Upper lobe of left lung (tissue), 6 donors: ENCODE measurements around the gene HS3ST3B1. TPM values are rescaled to one million over a fixed set of nuclear protein-coding genes. Genes with fewer than 3 reads are reported as not detected.
A peak's percentile ranks its signal among the peaks of the same experiment; 100 is the strongest.

ENCODE experiments used
- ATAC-seq, 2 donors: fragments of 200-7000 bp; cut with Tn5 transposase; one replicate each; pipeline ENCODE4 v1.9.1; 2022; ENCODE audit warnings: mild to moderate bottlenecking in 2 of 2, moderate library complexity in 2 of 2; ENCODE audit not compliant: low FRiP score in 2 of 2
- DNase-seq, 2 donors: peaks; one replicate each; pipeline ENCODE4 v3.0.0-alpha.2; 2019 to 2020
- H3K27ac ChIP-seq, 4 donors: fragments of 200-600 bp; sonication (generic); one replicate each; pipeline ENCODE4 v1.5.1; 2016 to 2019
- H3K27me3 ChIP-seq, 4 donors: fragments of 200-600 bp; sonication (generic); one replicate each; pipeline ENCODE4 v1.5.1; 2017 to 2019
- H3K36me3 ChIP-seq, 4 donors: fragments of 200-600 bp; sonication (generic); one replicate each; pipeline ENCODE4 v1.5.1; 2016 to 2019
- H3K4me1 ChIP-seq, 4 donors: fragments of 200-600 bp; sonication (generic); one replicate each; pipeline ENCODE4 v1.5.1; 2018 to 2019
- H3K4me3 ChIP-seq, 4 donors: fragments of 200-600 bp; sonication (generic); one replicate each; pipeline ENCODE4 v1.5.1; 2017 to 2019; ENCODE audit warnings: mild to moderate bottlenecking in 2 of 4, moderate library complexity in 1 of 4
- H3K9me3 ChIP-seq, 4 donors: fragments of 200-600 bp; sonication (generic); one replicate each; pipeline ENCODE4 v1.5.1; 2018 to 2019
- CTCF ChIP-seq, 6 experiments: fragments of 450-650 bp in 4 of 6; fragments of 200-600 bp in 2 of 6; sonication (generic) in 2 of 6; IDR thresholded peaks; one replicate each; pipeline ENCODE4 v1.5.1; 2016 to 2019; ENCODE audit warnings: antibody characterized with exemption in 6 of 6
- EP300 ChIP-seq, 4 donors: sonication (generic); formaldehyde crosslinking; IDR thresholded peaks; one replicate each; pipeline ENCODE4 v1.5.1; 2017; ENCODE audit warnings: antibody characterized with exemption in 4 of 4, control low read depth in 2 of 4
- POLR2A ChIP-seq, 4 donors: fragments of 450-650 bp; IDR thresholded peaks; one replicate each; pipeline ENCODE4 v1.5.1; 2016 to 2017; ENCODE audit warnings: antibody characterized with exemption in 4 of 4, mild to moderate bottlenecking in 2 of 4
- POLR2AphosphoS5 ChIP-seq, 2 donors: sonication (generic); formaldehyde crosslinking; IDR thresholded peaks; one replicate each; pipeline ENCODE4 v1.5.1; 2017; ENCODE audit warnings: antibody characterized with exemption in 2 of 2
- WGBS, 2 donors: methylation state at CpG; one replicate each; pipeline ENCODE4 v1.1.5; 2017 to 2018; 5-methylcytosine and 5-hydroxymethylcytosine counted together
- total RNA-seq, 6 donors: library from RNA; depleted of rRNA in 4 of 6; stranded (reverse); fragments of >200 nt in 4 of 6; gene quantifications; one replicate each; pipeline versions ENCODE4 v1.1.0 to v1.2.1, GENCODE V29; 2016 to 2021
- donor health status: DM: no; HTN: no; CAD: no; lungs with moderate emphysema.
- donor health status: DM: no; HTN: yes; CAD: no; lungs with severe emphysema.

Gene HS3ST3B1
- total RNA-seq, 6 donors from 2014 or later: 2.7 to 7.2 (median 4.3) TPM

- WGBS, 2 donors: 44% methylated on average over 3 to 8 of the region's 8 CpGs
- Histone ChIP-seq H3K27me3 (no peaks in the 10 kb centered on the region), H3K27ac (no peak overlapping the region), H3K4me1 (peaks cover 5 to 11% (median 7%) of the 10 kb centered on the region in 4 donors), H3K4me3 (no peak overlapping the region), H3K36me3 (no peaks in the 10 kb centered on the region), H3K9me3 (no peaks in the 10 kb centered on the region)
- peak; percentile 17 to 28 for DNase-seq
- TF ChIP-seq POLR2A (IDR thresholded peaks at IDR 0.05): no peak
- no peak for TF ChIP-seq POLR2AphosphoS5 (IDR thresholded peaks at IDR 0.05)
- no peak for TF ChIP-seq CTCF (IDR thresholded peaks at IDR 0.05)
- no peak for TF ChIP-seq EP300 (IDR thresholded peaks at IDR 0.05)
- peak; percentile 79 to 84 for ATAC-seq
Observed at GRCh38 chr17:14359163-14360020, 58.5 kb downstream of the HS3ST3B1 start.

- ATAC-seq (no peak), DNase-seq (no peak)
- H3K9me3 ChIP-seq: no peaks in the 10 kb centered on the region
- H3K27me3 ChIP-seq: no peaks in the 10 kb centered on the region
- H3K27ac ChIP-seq: no peak overlapping the region
- H3K4me3 ChIP-seq: no peak overlapping the region
- WGBS, 2 donors: 45 to 48% methylated on average over 4 of the region's 4 CpGs
- TF ChIP-seq POLR2A (IDR thresholded peaks at IDR 0.05): no peak
- TF ChIP-seq CTCF (IDR thresholded peaks at IDR 0.05): no peak
- no peak for TF ChIP-seq POLR2AphosphoS5 (IDR thresholded peaks at IDR 0.05)
- no peak for TF ChIP-seq EP300 (IDR thresholded peaks at IDR 0.05)
- H3K4me1 ChIP-seq: peaks cover 5 to 11% (median 7%) of the 10 kb centered on the region in 4 donors
- H3K36me3 ChIP-seq: no peaks in the 10 kb centered on the region
Observed at GRCh38 chr17:14360856-14361255, 60.0 kb downstream of the HS3ST3B1 start.

GRCh38 chr17:14361470-14361869 lies 60.6 kb downstream of the HS3ST3B1 start:
- Histone ChIP-seq H3K4me1 (peaks cover 5 to 11% (median 7%) of the 10 kb centered on the region in 4 donors), H3K27ac (no peak overlapping the region), H3K36me3 (no peaks in the 10 kb centered on the region), H3K27me3 (no peaks in the 10 kb centered on the region), H3K4me3 (no peak overlapping the region), H3K9me3 (no peaks in the 10 kb centered on the region)
- ATAC-seq (no peak), DNase-seq (no peak)
- TF ChIP-seq EP300 (IDR thresholded peaks at IDR 0.05) (no peak), POLR2AphosphoS5 (IDR thresholded peaks at IDR 0.05) (no peak), POLR2A (IDR thresholded peaks at IDR 0.05) (no peak), CTCF (IDR thresholded peaks at IDR 0.05) (no peak)
- WGBS, 2 donors: 56 to 76% methylated on average over 2 of the region's 2 CpGs

GRCh38 chr17:14361945-14362508 lies 61.1 kb downstream of the HS3ST3B1 start:
- H3K4me3 ChIP-seq: no peak overlapping the region
- no peaks in the 10 kb centered on the region for H3K27me3 ChIP-seq
- H3K9me3 ChIP-seq: no peaks in the 10 kb centered on the region
- 70 to 85% methylated on average over 2 of the region's 2 CpGs for WGBS, 2 donors
- H3K4me1 ChIP-seq: peaks cover 5 to 11% (median 7%) of the 10 kb centered on the region in 4 donors
- DNase-seq: no peak
- no peak overlapping the region for H3K27ac ChIP-seq
- H3K36me3 ChIP-seq: no peaks in the 10 kb centered on the region
- ATAC-seq: no peak
- TF ChIP-seq EP300 (IDR thresholded peaks at IDR 0.05) (no peak), POLR2AphosphoS5 (IDR thresholded peaks at IDR 0.05) (no peak), POLR2A (IDR thresholded peaks at IDR 0.05) (no peak), CTCF (IDR thresholded peaks at IDR 0.05) (no peak)
